ENCODE data around the gene TXNDC5. TPM values are rescaled to one million over a fixed set of nuclear protein-coding genes. Genes with fewer than 3 reads are reported as not detected.

The TXNDC5 gene
- total RNA-seq, 1 experiment from 2014 or later, result 162 TPM

DNA sequence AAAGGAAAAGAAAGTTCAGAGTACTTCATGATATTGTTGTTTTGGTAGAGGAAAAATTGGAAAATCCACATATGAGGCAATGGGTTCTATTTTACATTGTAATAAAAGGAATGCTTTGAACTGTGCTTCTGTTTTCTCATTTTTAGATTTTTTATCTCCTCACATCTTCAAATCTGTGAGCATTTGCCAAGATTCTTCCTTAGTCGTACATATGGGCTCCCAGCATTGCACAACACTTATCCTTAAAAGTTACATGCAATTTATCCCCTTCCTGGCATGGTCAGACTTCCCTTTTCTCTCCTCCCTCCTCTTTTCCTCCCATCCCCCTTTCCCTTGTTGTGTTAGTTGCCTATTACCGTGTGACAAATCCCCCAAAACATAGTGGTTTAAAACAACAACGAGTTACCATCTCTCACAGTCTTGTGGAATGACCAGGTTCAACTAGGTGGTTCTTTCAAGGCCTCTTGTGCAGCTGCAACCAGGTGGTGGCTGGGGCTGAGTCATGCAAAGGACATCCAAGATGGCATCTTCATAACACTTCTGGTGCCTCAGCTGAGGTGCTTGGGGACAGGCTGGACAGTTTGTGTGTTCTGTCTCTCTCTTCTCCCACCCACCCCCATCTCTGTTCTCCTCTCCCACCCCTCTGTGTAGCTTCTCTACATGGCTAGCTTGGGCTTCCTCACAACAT lies 68.7 kb downstream of the TXNDC5 start:
- H3K4me2 ChIP-seq (ENCODE audit: low read length), result no peak overlapping the region
- BruUV-seq (replicated peaks), result no TSS peak
- no peaks in the 10 kb centered on the region for H3K79me2 ChIP-seq (ENCODE audit: insufficient read depth, low read length)
- H3K9me2 ChIP-seq (ENCODE audit: insufficient read depth), result no peaks in the 10 kb centered on the region
- intact Hi-C loops (cut with micrococcal nuclease), result no loop called here
- no peak for ATAC-seq
- no peak overlapping the region for H2AFZ ChIP-seq (ENCODE audit: low read depth, low read length, poor library complexity, severe bottlenecking)
- POLR2A ChIA-PET, result no interaction called here
- no peaks in the 10 kb centered on the region for H3K4me1 ChIP-seq (ENCODE audit: control insufficient read depth in 1 of 2, insufficient read depth in 2 of 2, low read length in 2 of 2)
- CTCF ChIA-PET, result no interaction called here
- no peaks in the 10 kb centered on the region for H3K27me3 ChIP-seq (ENCODE audit: insufficient read depth, low read length)
- H4K20me1 ChIP-seq (ENCODE audit: insufficient read depth), result no peaks in the 10 kb centered on the region
- H3K4me3 ChIP-seq (replicated peaks in 1 of 2; ENCODE audit: low read depth in 1 of 2, low read length in 2 of 2), result no peak overlapping the region
- no peaks in the 10 kb centered on the region for H3K9me3 ChIP-seq (ENCODE audit: control insufficient read depth in 1 of 2, insufficient read depth in 1 of 2, low read depth in 1 of 2, low read length in 2 of 2)
- TF ChIP-seq RAD21 (IDR thresholded peaks at IDR 0.05; ENCODE audit: low read depth) (no peak), ZNF274 (IDR thresholded peaks at IDR 0.05; ENCODE audit: low read depth, low read length) (no peak), YY1 (IDR thresholded peaks at IDR 0.05; ENCODE audit: extremely low read depth, insufficient replicate concordance, low read depth, low read length) (no peak)
- TF ChIP-seq, protein P1, sequence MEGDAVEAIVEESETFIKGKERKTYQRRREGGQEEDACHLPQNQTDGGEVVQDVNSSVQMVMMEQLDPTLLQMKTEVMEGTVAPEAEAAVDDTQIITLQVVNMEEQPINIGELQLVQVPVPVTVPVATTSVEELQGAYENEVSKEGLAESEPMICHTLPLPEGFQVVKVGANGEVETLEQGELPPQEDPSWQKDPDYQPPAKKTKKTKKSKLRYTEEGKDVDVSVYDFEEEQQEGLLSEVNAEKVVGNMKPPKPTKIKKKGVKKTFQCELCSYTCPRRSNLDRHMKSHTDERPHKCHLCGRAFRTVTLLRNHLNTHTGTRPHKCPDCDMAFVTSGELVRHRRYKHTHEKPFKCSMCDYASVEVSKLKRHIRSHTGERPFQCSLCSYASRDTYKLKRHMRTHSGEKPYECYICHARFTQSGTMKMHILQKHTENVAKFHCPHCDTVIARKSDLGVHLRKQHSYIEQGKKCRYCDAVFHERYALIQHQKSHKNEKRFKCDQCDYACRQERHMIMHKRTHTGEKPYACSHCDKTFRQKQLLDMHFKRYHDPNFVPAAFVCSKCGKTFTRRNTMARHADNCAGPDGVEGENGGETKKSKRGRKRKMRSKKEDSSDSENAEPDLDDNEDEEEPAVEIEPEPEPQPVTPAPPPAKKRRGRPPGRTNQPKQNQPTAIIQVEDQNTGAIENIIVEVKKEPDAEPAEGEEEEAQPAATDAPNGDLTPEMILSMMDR (IDR thresholded peaks at IDR 0.05 in 2 of 3, conservative IDR thresholded peaks at IDR 0.05 in 1 of 3; ENCODE audit: borderline replicate concordance in 1 of 3, insufficient read depth in 1 of 3, low read depth in 2 of 3, low read length in 2 of 3), result no peak
- RAD21 ChIA-PET (ENCODE audit: low non-redundant PET in 1 of 2, low total read pairs in 2 of 2, uncharacterized antibody in 2 of 2, unreplicated experiment in 2 of 2), result no interaction called here
- no peak overlapping the region for H3K27ac ChIP-seq (ENCODE audit: low read depth, low read length)
- no peaks in the 10 kb centered on the region for H3K36me3 ChIP-seq (ENCODE audit: control insufficient read depth in 1 of 2, insufficient read depth in 2 of 2, low read length in 2 of 2)
- no peak for DNase-seq (ENCODE audit: low read depth, low spot score)
- H3K9ac ChIP-seq (ENCODE audit: low read length), result no peak overlapping the region

DNA sequence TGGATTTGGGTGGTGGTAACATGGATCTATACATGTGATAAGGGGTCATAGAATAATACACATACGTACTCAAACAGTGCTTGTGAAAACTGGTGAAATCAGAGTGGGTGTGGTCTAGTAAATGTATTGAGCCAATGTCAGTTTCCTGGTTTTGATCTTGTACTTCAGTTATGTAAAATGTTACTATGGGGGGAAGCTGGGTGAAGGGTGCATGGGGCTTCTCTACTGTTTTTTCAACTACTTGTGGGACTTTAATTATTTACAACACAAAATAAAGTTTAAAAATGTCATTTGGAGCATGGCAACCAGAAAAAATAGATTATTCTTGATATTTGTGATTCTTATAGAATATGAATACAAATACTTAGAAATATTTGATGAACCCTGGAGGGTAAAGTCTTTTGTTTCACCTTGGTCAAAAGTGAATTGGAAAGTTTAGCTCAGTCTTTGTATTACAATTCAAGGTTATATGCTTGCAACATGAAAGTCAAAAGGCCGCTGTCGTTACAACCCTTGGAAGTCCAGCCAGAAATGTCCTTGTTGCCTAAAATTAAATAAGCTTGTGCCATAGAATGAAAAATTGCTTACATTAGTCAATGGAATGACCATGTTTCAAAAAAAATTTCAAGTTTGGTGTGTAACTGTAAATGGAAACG lies 74.1 kb downstream of the TXNDC5 start:
- Histone ChIP-seq H3K27ac (ENCODE audit: low read depth, low read length) (no peak overlapping the region), H3K4me1 (ENCODE audit: control insufficient read depth in 1 of 2, insufficient read depth in 2 of 2, low read length in 2 of 2) (no peaks in the 10 kb centered on the region), H4K20me1 (ENCODE audit: insufficient read depth) (no peaks in the 10 kb centered on the region), H3K27me3 (ENCODE audit: insufficient read depth, low read length) (no peaks in the 10 kb centered on the region), H3K36me3 (ENCODE audit: control insufficient read depth in 1 of 2, insufficient read depth in 2 of 2, low read length in 2 of 2) (no peaks in the 10 kb centered on the region), H3K4me2 (ENCODE audit: low read length) (no peak overlapping the region), H3K4me3 (replicated peaks in 1 of 2; ENCODE audit: low read depth in 1 of 2, low read length in 2 of 2) (no peak overlapping the region), H3K79me2 (ENCODE audit: insufficient read depth, low read length) (no peaks in the 10 kb centered on the region), H2AFZ (ENCODE audit: low read depth, low read length, poor library complexity, severe bottlenecking) (no peak overlapping the region), H3K9ac (ENCODE audit: low read length) (no peak overlapping the region), H3K9me2 (ENCODE audit: insufficient read depth) (no peaks in the 10 kb centered on the region), H3K9me3 (ENCODE audit: control insufficient read depth in 1 of 2, insufficient read depth in 1 of 2, low read depth in 1 of 2, low read length in 2 of 2) (no peaks in the 10 kb centered on the region)
- intact Hi-C loops (cut with micrococcal nuclease), result no loop called here
- ChIA-PET CTCF (no interaction called here), POLR2A (no interaction called here), RAD21 (ENCODE audit: low non-redundant PET in 1 of 2, low total read pairs in 2 of 2, uncharacterized antibody in 2 of 2, unreplicated experiment in 2 of 2) (no interaction called here)
- no TSS peak for BruUV-seq (replicated peaks)
- TF ChIP-seq JUND (IDR thresholded peaks at IDR 0.05), result no peak
- no peak for TF ChIP-seq EZH2phosphoT487 (IDR thresholded peaks at IDR 0.05; ENCODE audit: borderline replicate concordance)
- no peak for TF ChIP-seq SP1 (IDR thresholded peaks at IDR 0.05; ENCODE audit: low read depth)
- TF ChIP-seq SIN3A (IDR thresholded peaks at IDR 0.05; ENCODE audit: low read depth), result no peak
- TF ChIP-seq, protein P2, sequence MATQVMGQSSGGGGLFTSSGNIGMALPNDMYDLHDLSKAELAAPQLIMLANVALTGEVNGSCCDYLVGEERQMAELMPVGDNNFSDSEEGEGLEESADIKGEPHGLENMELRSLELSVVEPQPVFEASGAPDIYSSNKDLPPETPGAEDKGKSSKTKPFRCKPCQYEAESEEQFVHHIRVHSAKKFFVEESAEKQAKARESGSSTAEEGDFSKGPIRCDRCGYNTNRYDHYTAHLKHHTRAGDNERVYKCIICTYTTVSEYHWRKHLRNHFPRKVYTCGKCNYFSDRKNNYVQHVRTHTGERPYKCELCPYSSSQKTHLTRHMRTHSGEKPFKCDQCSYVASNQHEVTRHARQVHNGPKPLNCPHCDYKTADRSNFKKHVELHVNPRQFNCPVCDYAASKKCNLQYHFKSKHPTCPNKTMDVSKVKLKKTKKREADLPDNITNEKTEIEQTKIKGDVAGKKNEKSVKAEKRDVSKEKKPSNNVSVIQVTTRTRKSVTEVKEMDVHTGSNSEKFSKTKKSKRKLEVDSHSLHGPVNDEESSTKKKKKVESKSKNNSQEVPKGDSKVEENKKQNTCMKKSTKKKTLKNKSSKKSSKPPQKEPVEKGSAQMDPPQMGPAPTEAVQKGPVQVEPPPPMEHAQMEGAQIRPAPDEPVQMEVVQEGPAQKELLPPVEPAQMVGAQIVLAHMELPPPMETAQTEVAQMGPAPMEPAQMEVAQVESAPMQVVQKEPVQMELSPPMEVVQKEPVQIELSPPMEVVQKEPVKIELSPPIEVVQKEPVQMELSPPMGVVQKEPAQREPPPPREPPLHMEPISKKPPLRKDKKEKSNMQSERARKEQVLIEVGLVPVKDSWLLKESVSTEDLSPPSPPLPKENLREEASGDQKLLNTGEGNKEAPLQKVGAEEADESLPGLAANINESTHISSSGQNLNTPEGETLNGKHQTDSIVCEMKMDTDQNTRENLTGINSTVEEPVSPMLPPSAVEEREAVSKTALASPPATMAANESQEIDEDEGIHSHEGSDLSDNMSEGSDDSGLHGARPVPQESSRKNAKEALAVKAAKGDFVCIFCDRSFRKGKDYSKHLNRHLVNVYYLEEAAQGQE (IDR thresholded peaks at IDR 0.05; ENCODE audit: low read depth), result no peak
- no peak for TF ChIP-seq EGR1 (IDR thresholded peaks at IDR 0.05; ENCODE audit: low read depth)
- no peak for TF ChIP-seq RAD21 (IDR thresholded peaks at IDR 0.05; ENCODE audit: low read depth)
- ATAC-seq (no peak), DNase-seq (ENCODE audit: low read depth, low spot score) (no peak)
